ENCODE measurements around the gene FAM156A.
"Not testable (repeated sequence)": the region's sequence is repeated elsewhere in the genome, so short reads cannot be mapped to it uniquely, and the experiment has no call there.

DNA sequence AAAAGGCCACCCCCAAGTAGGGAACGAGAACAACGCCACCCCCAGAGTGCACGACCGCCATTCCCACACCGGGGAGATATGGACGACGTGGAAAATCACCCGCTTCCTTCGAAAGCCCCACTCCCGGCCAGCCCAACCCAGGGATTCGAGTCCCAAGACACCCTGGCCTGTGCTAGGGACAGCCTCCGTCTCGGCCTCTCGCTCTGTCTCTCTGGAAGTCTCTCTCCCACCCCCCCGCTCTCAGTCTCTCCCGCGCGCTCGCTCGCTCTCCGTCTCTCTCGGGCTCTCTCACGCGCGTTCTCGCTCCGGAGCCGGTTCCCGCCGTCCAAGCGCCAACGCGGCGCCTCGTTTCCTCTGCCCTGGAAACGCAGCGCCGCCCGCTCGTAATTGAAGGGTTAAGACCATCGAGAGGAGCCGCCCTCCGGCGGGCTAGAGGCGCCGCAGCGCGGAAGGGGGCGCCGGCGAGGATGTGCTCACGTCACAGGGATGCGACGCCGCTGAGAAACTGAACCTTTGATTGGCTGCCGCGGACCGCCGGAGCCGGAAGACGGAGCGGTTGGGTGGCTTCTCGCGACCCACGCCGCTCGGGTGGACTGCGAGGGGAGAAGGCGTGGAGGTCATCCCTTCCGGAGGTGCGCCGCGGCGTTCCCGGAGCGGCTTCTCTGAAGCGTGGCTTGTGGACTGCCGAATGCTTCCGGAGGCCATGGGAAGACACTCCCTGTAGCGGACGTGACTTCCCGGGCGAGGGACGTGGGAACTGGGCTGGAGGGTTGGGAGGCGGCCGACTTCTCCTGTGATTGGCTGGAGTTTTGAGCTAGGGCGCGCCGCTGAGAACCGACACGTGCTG, at the start of gene FAM156A:
- TF ChIP-seq, protein P1, sequence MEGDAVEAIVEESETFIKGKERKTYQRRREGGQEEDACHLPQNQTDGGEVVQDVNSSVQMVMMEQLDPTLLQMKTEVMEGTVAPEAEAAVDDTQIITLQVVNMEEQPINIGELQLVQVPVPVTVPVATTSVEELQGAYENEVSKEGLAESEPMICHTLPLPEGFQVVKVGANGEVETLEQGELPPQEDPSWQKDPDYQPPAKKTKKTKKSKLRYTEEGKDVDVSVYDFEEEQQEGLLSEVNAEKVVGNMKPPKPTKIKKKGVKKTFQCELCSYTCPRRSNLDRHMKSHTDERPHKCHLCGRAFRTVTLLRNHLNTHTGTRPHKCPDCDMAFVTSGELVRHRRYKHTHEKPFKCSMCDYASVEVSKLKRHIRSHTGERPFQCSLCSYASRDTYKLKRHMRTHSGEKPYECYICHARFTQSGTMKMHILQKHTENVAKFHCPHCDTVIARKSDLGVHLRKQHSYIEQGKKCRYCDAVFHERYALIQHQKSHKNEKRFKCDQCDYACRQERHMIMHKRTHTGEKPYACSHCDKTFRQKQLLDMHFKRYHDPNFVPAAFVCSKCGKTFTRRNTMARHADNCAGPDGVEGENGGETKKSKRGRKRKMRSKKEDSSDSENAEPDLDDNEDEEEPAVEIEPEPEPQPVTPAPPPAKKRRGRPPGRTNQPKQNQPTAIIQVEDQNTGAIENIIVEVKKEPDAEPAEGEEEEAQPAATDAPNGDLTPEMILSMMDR (IDR thresholded peaks at IDR 0.05) = not testable (repeated sequence)
- TF ChIP-seq POLR2AphosphoS5 (IDR thresholded peaks at IDR 0.05) = not testable (repeated sequence)

All from prostate gland (tissue), 2 donors.